Peyer's patch (tissue), 4 donors: ENCODE data around the gene TERF2IP. TPM values are rescaled to one million over a fixed set of nuclear protein-coding genes. Genes with fewer than 3 reads are reported as not detected.

Source experiments
- DNase-seq, 3 donors: peaks; one replicate each; pipeline ENCODE4 v3.0.0-alpha.2; 2017 to 2019
- H3K27ac ChIP-seq, 4 donors: fragments of 200-600 bp; sonication (generic); one replicate each; pipeline ENCODE4 v1.5.1; 2016 to 2019
- H3K27me3 ChIP-seq, 2 donors: fragments of 200-600 bp; sonication (generic); one replicate each; pipeline ENCODE4 v1.5.1; 2019
- H3K36me3 ChIP-seq, 3 donors: fragments of 200-600 bp; sonication (generic); one replicate each; pipeline ENCODE4 v1.5.1; 2016 to 2019
- H3K4me1 ChIP-seq, 4 donors: fragments of 200-600 bp; sonication (generic); one replicate each; pipeline ENCODE4 v1.5.1; 2016 to 2019
- H3K4me3 ChIP-seq, 4 donors: fragments of 200-600 bp; sonication (generic); 1 replicate in 3 of 4; 2 replicates in 1 of 4; pipeline ENCODE4 v1.5.1; 2016 to 2019; ENCODE audit warnings: mild to moderate bottlenecking in 1 of 4
- H3K9me3 ChIP-seq, 4 donors: fragments of 200-600 bp; sonication (generic); one replicate each; pipeline ENCODE4 v1.5.1; 2016 to 2019; ENCODE audit warnings: mild to moderate bottlenecking in 1 of 4
- POLR2A ChIP-seq, 2 donors: fragments of 450-650 bp; IDR thresholded peaks; one replicate each; pipeline ENCODE4 v1.5.1; 2017; ENCODE audit warnings: antibody characterized with exemption in 2 of 2, mild to moderate bottlenecking in 2 of 2, moderate library complexity in 2 of 2
- total RNA-seq, 4 donors: library from RNA; depleted of rRNA; stranded (reverse); fragments of >200 nt; gene quantifications; one replicate each; pipeline ENCODE4 v1.1.0, GENCODE V29; 2016
- TF ChIP-seq, protein P1 (sequence below), 6 experiments: fragments of 450-650 bp in 4 of 6; fragments of 200-600 bp in 2 of 6; sonication (generic) in 1 of 6; IDR thresholded peaks; one replicate each; pipeline ENCODE4 v1.5.1; 2017 to 2019; ENCODE audit warnings: antibody characterized with exemption in 6 of 6, mild to moderate bottlenecking in 3 of 6, moderate library complexity in 1 of 6

TERF2IP gene
- total RNA-seq, 4 donors from 2014 or later: 28.9 to 31.0 (median 30.8) TPM

DNA sequence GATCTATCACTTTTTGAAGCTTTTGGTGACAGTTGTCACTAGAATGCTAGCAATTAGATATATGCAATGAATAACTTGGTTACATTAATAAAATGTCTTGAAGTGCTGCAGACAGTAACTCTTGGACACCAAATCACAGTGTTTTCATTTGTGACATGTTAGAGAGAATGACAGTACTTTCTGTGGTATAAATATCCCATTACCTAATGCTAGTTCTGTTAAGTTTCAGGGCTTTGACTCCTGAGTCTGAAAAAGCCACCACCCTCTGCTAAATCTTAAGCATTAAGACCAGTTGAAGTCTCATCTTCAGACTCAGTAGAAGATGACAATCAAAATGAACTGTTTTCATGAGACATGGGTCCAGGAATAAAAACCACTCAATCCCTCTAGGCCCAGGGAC, 39.8 kb downstream of the TERF2IP start:
- TF ChIP-seq, protein P1, sequence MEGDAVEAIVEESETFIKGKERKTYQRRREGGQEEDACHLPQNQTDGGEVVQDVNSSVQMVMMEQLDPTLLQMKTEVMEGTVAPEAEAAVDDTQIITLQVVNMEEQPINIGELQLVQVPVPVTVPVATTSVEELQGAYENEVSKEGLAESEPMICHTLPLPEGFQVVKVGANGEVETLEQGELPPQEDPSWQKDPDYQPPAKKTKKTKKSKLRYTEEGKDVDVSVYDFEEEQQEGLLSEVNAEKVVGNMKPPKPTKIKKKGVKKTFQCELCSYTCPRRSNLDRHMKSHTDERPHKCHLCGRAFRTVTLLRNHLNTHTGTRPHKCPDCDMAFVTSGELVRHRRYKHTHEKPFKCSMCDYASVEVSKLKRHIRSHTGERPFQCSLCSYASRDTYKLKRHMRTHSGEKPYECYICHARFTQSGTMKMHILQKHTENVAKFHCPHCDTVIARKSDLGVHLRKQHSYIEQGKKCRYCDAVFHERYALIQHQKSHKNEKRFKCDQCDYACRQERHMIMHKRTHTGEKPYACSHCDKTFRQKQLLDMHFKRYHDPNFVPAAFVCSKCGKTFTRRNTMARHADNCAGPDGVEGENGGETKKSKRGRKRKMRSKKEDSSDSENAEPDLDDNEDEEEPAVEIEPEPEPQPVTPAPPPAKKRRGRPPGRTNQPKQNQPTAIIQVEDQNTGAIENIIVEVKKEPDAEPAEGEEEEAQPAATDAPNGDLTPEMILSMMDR (IDR thresholded peaks at IDR 0.05): no peak
- no peak for TF ChIP-seq POLR2A (IDR thresholded peaks at IDR 0.05)
- Histone ChIP-seq H3K9me3 (no peaks in the 10 kb centered on the region), H3K27ac (no peak overlapping the region), H3K4me1 (no peaks in the 10 kb centered on the region), H3K4me3 (no peak overlapping the region), H3K36me3 (no peaks in the 10 kb centered on the region), H3K27me3 (no peaks in the 10 kb centered on the region)
- DNase-seq: no peak

- no peak for DNase-seq
- Histone ChIP-seq H3K4me1 (no peaks in the 10 kb centered on the region), H3K36me3 (no peaks in the 10 kb centered on the region), H3K27me3 (no peaks in the 10 kb centered on the region), H3K9me3 (no peaks in the 10 kb centered on the region), H3K27ac (no peak overlapping the region), H3K4me3 (no peak overlapping the region)
- TF ChIP-seq, protein P1 (IDR thresholded peaks at IDR 0.05): peak in 4 of 6 experiments; percentile 8 to 38 (median 32)
- TF ChIP-seq POLR2A (IDR thresholded peaks at IDR 0.05): no peak
Measured at GRCh38 chr16:75695708-75696107, 48.1 kb downstream of the TERF2IP start.

DNA sequence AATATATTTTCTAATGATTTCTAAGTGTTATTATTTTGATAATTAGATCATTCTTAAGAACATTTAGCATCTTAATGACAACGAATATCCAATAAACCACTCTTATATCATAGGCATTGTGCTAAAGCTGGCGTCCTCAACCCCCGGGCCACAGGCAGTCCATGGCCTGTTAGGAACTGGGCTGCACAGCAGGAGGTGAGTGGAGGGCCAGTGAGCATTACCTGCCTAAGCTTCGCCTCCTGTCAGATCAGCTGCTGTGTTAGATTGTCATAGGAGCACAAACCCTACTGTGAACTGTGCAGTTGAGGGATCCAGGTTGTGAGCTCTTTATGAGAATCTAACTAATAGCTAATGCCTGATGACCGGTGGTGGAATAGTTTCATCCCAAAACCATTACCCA, 50.0 kb downstream of the TERF2IP start:
- H3K27me3 ChIP-seq: no peaks in the 10 kb centered on the region
- no peak overlapping the region for H3K27ac ChIP-seq
- H3K4me1 ChIP-seq: no peaks in the 10 kb centered on the region
- no peak for TF ChIP-seq POLR2A (IDR thresholded peaks at IDR 0.05)
- TF ChIP-seq, protein P1 (IDR thresholded peaks at IDR 0.05): no peak
- no peak for DNase-seq
- no peak overlapping the region for H3K4me3 ChIP-seq
- H3K36me3 ChIP-seq: no peaks in the 10 kb centered on the region
- no peaks in the 10 kb centered on the region for H3K9me3 ChIP-seq

- TF ChIP-seq POLR2A (IDR thresholded peaks at IDR 0.05): no peak
- TF ChIP-seq, protein P1 (IDR thresholded peaks at IDR 0.05): no peak
- H3K4me1 ChIP-seq: no peaks in the 10 kb centered on the region
- no peak within 1 kb of the TSS for H3K27ac ChIP-seq
- H3K4me3 ChIP-seq: no peak within 1 kb of the TSS
- DNase-seq: no peak
- H3K36me3 ChIP-seq: no peaks in the 10 kb centered on the region
- H3K27me3 ChIP-seq: no peaks in the 10 kb centered on the region
- H3K9me3 ChIP-seq: no peaks in the 10 kb centered on the region
Measured at GRCh38 chr16:75701361-75701760, 53.8 kb downstream of the TERF2IP start, which contains the start of gene DUXB. Gene DUXB (minus strand): TSS chr16:75701461. CDS start chr16:75701418, 43 bp downstream.

DNA sequence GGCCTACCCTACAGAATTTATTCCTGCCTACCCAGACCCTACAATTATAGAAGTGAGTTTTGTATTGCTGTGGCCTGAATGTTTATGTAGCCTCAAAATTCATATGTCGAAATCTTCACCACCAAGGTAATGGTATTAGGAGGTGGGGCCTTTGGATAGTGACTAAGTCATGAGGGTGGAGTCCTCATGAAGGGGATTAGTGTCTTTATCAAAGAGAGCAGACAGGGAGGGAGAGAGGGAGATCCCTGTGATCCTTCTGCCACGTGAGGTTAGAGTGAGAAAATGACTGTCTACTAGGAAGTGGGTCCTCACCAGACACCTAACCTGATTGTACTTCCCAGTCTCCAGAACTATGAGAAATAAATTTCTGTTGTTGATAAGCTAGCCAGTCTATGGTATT, 54.7 kb downstream of the TERF2IP start:
- TF ChIP-seq POLR2A (IDR thresholded peaks at IDR 0.05): no peak
- TF ChIP-seq, protein P1 (IDR thresholded peaks at IDR 0.05): no peak
- Histone ChIP-seq H3K27me3 (no peaks in the 10 kb centered on the region), H3K36me3 (no peaks in the 10 kb centered on the region), H3K9me3 (no peaks in the 10 kb centered on the region), H3K4me1 (no peaks in the 10 kb centered on the region), H3K4me3 (no peak overlapping the region), H3K27ac (no peak overlapping the region)
- no peak for DNase-seq

DNA sequence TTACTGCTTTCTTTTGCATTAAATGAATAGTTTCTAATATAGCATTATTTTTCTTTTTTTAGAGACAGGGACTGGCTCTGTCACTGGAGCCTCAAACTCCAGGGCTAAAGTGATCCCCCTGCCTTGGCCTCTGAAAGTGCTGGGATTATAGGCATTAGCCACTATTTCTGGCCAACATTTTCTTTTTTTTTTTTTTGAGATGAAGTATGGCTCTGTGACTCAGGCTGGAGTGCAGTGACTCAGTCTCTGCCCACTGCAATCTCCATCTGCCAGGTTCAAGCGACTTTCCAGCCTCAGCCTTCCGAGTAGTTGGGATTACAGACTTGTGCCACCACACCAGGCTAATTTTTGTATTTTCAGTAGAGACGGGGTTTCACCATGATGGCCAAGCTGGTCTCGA, 55.7 kb downstream of the TERF2IP start:
- TF ChIP-seq POLR2A (IDR thresholded peaks at IDR 0.05): no peak
- TF ChIP-seq, protein P1 (IDR thresholded peaks at IDR 0.05): no peak
- no peaks in the 10 kb centered on the region for H3K27me3 ChIP-seq
- H3K27ac ChIP-seq: no peak overlapping the region
- no peaks in the 10 kb centered on the region for H3K36me3 ChIP-seq
- no peaks in the 10 kb centered on the region for H3K9me3 ChIP-seq
- no peak overlapping the region for H3K4me3 ChIP-seq
- DNase-seq: no peak
- no peaks in the 10 kb centered on the region for H3K4me1 ChIP-seq
